BE2C (cell line): Measurements from ENCODE around the gene PCDH9.

Source experiments
- DNase-seq: peaks from one replicate; pipeline ENCODE4 v3.0.0-alpha.2; 2020
- H3K27me3 ChIP-seq: fragments of 250-450 bp; sonication (Bioruptor Pico); 2 replicates; pipeline ENCODE4 v1.5.1; 2020; ENCODE audit warnings: mild to moderate bottlenecking
- H3K36me3 ChIP-seq: fragments of 250-450 bp; sonication (Bioruptor Pico); 2 replicates; pipeline ENCODE4 v1.5.1; 2020; ENCODE audit warnings: mild to moderate bottlenecking
- H3K4me1 ChIP-seq: fragments of 250-450 bp; sonication (Bioruptor Pico); 2 replicates; pipeline ENCODE4 v1.5.1; 2020
- H3K4me3 ChIP-seq: 2 replicates; pipeline ENCODE4 v1.5.1; 2011; ENCODE audit warnings: low read depth, low read length
- H3K9me3 ChIP-seq: fragments of 250-450 bp; sonication (Bioruptor Pico); 2 replicates; pipeline ENCODE4 v1.5.1; 2020
- CTCF ChIP-seq: IDR thresholded peaks from 2 replicates; pipeline ENCODE4 v1.5.1; 2012; ENCODE audit warnings: mild to moderate bottlenecking, low read depth, low read length

Gene PCDH9

GRCh38 chr13:66410314-66410713 lies 819.8 kb downstream of the PCDH9 start:
- no peak for TF ChIP-seq CTCF
- H3K4me1 ChIP-seq = peaks cover 13% of the 10 kb centered on the region
- no peak overlapping the region for H3K4me3 ChIP-seq
- no peaks in the 10 kb centered on the region for H3K9me3 ChIP-seq
- DNase-seq = no peak
- no peaks in the 10 kb centered on the region for H3K36me3 ChIP-seq
- no peaks in the 10 kb centered on the region for H3K27me3 ChIP-seq

- Histone ChIP-seq H3K4me1 (peaks cover 13% of the 10 kb centered on the region), H3K27me3 (no peaks in the 10 kb centered on the region), H3K4me3 (no peak overlapping the region), H3K9me3 (no peaks in the 10 kb centered on the region), H3K36me3 (no peaks in the 10 kb centered on the region)
- no peak for TF ChIP-seq CTCF
- DNase-seq = no peak
These were observed 820.6 kb downstream of the PCDH9 start for GRCh38 chr13:66409542-66409941.

GRCh38 chr13:66407128-66407527 lies 823.0 kb downstream of the PCDH9 start:
- TF ChIP-seq CTCF = no peak
- Histone ChIP-seq H3K4me1 (peaks cover 13% of the 10 kb centered on the region), H3K36me3 (no peaks in the 10 kb centered on the region), H3K27me3 (no peaks in the 10 kb centered on the region), H3K4me3 (no peak overlapping the region), H3K9me3 (no peaks in the 10 kb centered on the region)
- DNase-seq = no peak

GRCh38 chr13:66405908-66406802 lies 824.0 kb downstream of the PCDH9 start:
- Histone ChIP-seq H3K4me1 (peaks cover 13% of the 10 kb centered on the region), H3K9me3 (no peaks in the 10 kb centered on the region), H3K4me3 (no peak overlapping the region), H3K36me3 (no peaks in the 10 kb centered on the region), H3K27me3 (no peaks in the 10 kb centered on the region)
- no peak for TF ChIP-seq CTCF
- DNase-seq = no peak

GRCh38 chr13:66402546-66402945 lies 827.6 kb downstream of the PCDH9 start:
- H3K4me3 ChIP-seq = no peak overlapping the region
- no peaks in the 10 kb centered on the region for H3K9me3 ChIP-seq
- DNase-seq = no peak
- no peak for TF ChIP-seq CTCF
- H3K4me1 ChIP-seq = peaks cover 8% of the 10 kb centered on the region
- H3K27me3 ChIP-seq = no peaks in the 10 kb centered on the region
- no peaks in the 10 kb centered on the region for H3K36me3 ChIP-seq

GRCh38 chr13:66402066-66402465 lies 828.1 kb downstream of the PCDH9 start:
- no peak for TF ChIP-seq CTCF
- no peaks in the 10 kb centered on the region for H3K9me3 ChIP-seq
- no peaks in the 10 kb centered on the region for H3K27me3 ChIP-seq
- H3K36me3 ChIP-seq = no peaks in the 10 kb centered on the region
- H3K4me3 ChIP-seq = no peak overlapping the region
- peaks cover 8% of the 10 kb centered on the region for H3K4me1 ChIP-seq
- DNase-seq = no peak
